H1 (cell line): ENCODE measurements around the gene RAB6D. TPM values are rescaled to one million over a fixed set of nuclear protein-coding genes. Genes with fewer than 3 reads are reported as not detected.
A peak's percentile ranks its signal among the peaks of the same experiment; 100 is the strongest.

Experiments
- CTCF ChIA-PET: fragments of 300-600 bp; sonication (Branson Sonifier 250); formaldehyde crosslinking; loops from one replicate; lab custom pipeline; 2021; ENCODE audit not compliant: partially characterized antibody; lab: Charles Lee
- POLR2A ChIA-PET: fragments of 300-600 bp; sonication (Branson Sonifier 250); formaldehyde crosslinking; loops from one replicate; lab custom pipeline; 2021; ENCODE audit warnings: inconsistent platforms; ENCODE audit not compliant: partially characterized antibody; lab: Charles Lee
- DNase-seq, 2 experiments: peaks; one replicate each; pipeline versions ENCODE4 v3.0.0 to v3.0.0-alpha.2; 2010 to 2022; ENCODE audit warnings: low spot score in 2 of 2, low read depth in 1 of 2, mixed read lengths in 1 of 2
- FAIRE-seq: peaks from 2 replicates; lab custom pipeline; 2011; peaks lifted over from hg19 to GRCh38; lab: Jason Lieb, UNC
- H2AFZ ChIP-seq: 2 replicates; pipeline ENCODE4 v1.8.1; 2012; ENCODE audit warnings: low read length, inconsistent platforms
- H2AK5ac ChIP-seq: 2 replicates; pipeline ENCODE4 v1.6.1; 2013; ENCODE audit warnings: low read depth, low read length
- H2BK120ac ChIP-seq: replicated peaks from 2 replicates; pipeline ENCODE3; 2013; ENCODE audit warnings: low read depth, low read length, inconsistent platforms
- H2BK12ac ChIP-seq: 2 replicates; pipeline ENCODE4 v1.6.1; 2013; ENCODE audit warnings: low read depth, low read length
- H2BK15ac ChIP-seq: 2 replicates; pipeline ENCODE4 v1.6.1; 2013; ENCODE audit warnings: low read length
- H2BK20ac ChIP-seq: 2 replicates; pipeline ENCODE4 v1.6.1; 2013; ENCODE audit warnings: low read length
- H2BK5ac ChIP-seq: 2 replicates; pipeline ENCODE4 v1.6.1; 2013; ENCODE audit warnings: low read depth, low read length
- H3K14ac ChIP-seq: 2 replicates; pipeline ENCODE4 v1.6.1; 2013; ENCODE audit warnings: inconsistent platforms; ENCODE audit not compliant: insufficient read length
- H3K18ac ChIP-seq: 2 replicates; pipeline ENCODE4 v1.6.1; 2013; ENCODE audit warnings: low read length; ENCODE audit errors: extremely low read depth
- H3K23ac ChIP-seq: 2 replicates; pipeline ENCODE4 v1.6.1; 2013; ENCODE audit warnings: inconsistent platforms; ENCODE audit not compliant: insufficient read length
- H3K23me2 ChIP-seq: 2 replicates; pipeline ENCODE4 v1.6.1; 2013; ENCODE audit warnings: low read depth, low read length
- H3K27ac ChIP-seq: 2 replicates; pipeline ENCODE4 v1.6.1; 2011; ENCODE audit warnings: low read depth, low read length, inconsistent platforms
- H3K27me3 ChIP-seq, 4 experiments: replicated peaks in 1 of 4; 1 replicate in 1 of 4; 2 replicates in 3 of 4; pipeline versions ENCODE4 v1.6.1 to v1.8.1; 2011 to 2013; ENCODE audit warnings: low read length in 3 of 4, mild to moderate bottlenecking in 3 of 4, inconsistent platforms in 2 of 4, mixed read lengths in 2 of 4, moderate library complexity in 1 of 4; ENCODE audit not compliant: control insufficient read depth in 3 of 4, insufficient read depth in 3 of 4; ENCODE audit errors: extremely low read depth in 1 of 4
- H3K36me3 ChIP-seq, 4 experiments: 2 replicates each; pipeline versions ENCODE4 v1.6.1 to v1.8.1; 2011 to 2013; ENCODE audit warnings: mild to moderate bottlenecking in 4 of 4, low read length in 3 of 4, moderate library complexity in 2 of 4, control low read depth in 1 of 4, inconsistent platforms in 1 of 4; ENCODE audit not compliant: insufficient read depth in 4 of 4, control insufficient read depth in 2 of 4
- H3K4ac ChIP-seq: replicated peaks from 2 replicates; pipeline ENCODE3; 2013; ENCODE audit warnings: low read length, low read depth, mixed read lengths, inconsistent platforms; ENCODE audit not compliant: insufficient read length
- H3K4me1 ChIP-seq, 4 experiments: replicated peaks in 1 of 4; 1 replicate in 1 of 4; 2 replicates in 3 of 4; pipeline versions ENCODE4 v1.6.1 to v1.8.1; 2011 to 2013; ENCODE audit warnings: low read length in 3 of 4, inconsistent platforms in 2 of 4, mixed read lengths in 1 of 4; ENCODE audit not compliant: insufficient read depth in 4 of 4, control insufficient read depth in 3 of 4
- H3K4me2 ChIP-seq, 2 experiments: 2 replicates each; pipeline versions ENCODE4 v1.6.1 to v1.8.1; 2011 to 2013; ENCODE audit warnings: low read depth in 2 of 2, low read length in 2 of 2, control low read depth in 1 of 2, inconsistent platforms in 1 of 2, mild to moderate bottlenecking in 1 of 2; ENCODE audit not compliant: insufficient read depth in 1 of 2
- H3K4me3 ChIP-seq, 4 experiments: fragments of 200-600, 300-600 bp in 1 of 4; sonication (generic), shearing (Covaris generic), sonication (Bioruptor Twin) in 1 of 4; 2 replicates each; pipeline versions ENCODE4 v1.5.1 to v1.8.1; 2011 to 2016; ENCODE audit warnings: low read length in 4 of 4, low read depth in 3 of 4, control low read depth in 2 of 4, inconsistent platforms in 2 of 4, mild to moderate bottlenecking in 2 of 4, mixed read lengths in 1 of 4, moderate library complexity in 1 of 4; ENCODE audit not compliant: insufficient read depth in 2 of 4; ENCODE audit errors: extremely low read depth in 1 of 4
- H3K56ac ChIP-seq: replicated peaks from 2 replicates; pipeline ENCODE3; 2013; ENCODE audit warnings: low read depth, mild to moderate bottlenecking, mixed read lengths, low read length, inconsistent platforms; ENCODE audit not compliant: insufficient read length
- H3K79me1 ChIP-seq: 2 replicates; pipeline ENCODE4 v1.6.1; 2013; ENCODE audit warnings: low read depth, low read length, control low read depth
- H3K79me2 ChIP-seq, 2 experiments: 2 replicates each; pipeline versions ENCODE4 v1.6.1 to v1.8.1; 2012 to 2013; ENCODE audit warnings: low read length in 2 of 2, mild to moderate bottlenecking in 2 of 2, inconsistent platforms in 1 of 2; ENCODE audit not compliant: insufficient read depth in 2 of 2, control insufficient read depth in 1 of 2
- H3K9ac ChIP-seq, 4 experiments: replicated peaks in 1 of 4; 1 replicate in 1 of 4; 2 replicates in 3 of 4; pipeline versions ENCODE4 v1.6.1 to v1.8.1; 2011 to 2013; ENCODE audit warnings: low read depth in 3 of 4, low read length in 3 of 4, control low read depth in 2 of 4, mild to moderate bottlenecking in 2 of 4, moderate library complexity in 2 of 4, inconsistent platforms in 1 of 4; ENCODE audit errors: extremely low read depth in 1 of 4
- H3K9me3 ChIP-seq, 2 experiments: 2 replicates each; pipeline versions ENCODE4 v1.6.1 to v1.8.1; 2012 to 2013; ENCODE audit warnings: mild to moderate bottlenecking in 2 of 2, moderate library complexity in 2 of 2, control low read depth in 1 of 2, inconsistent platforms in 1 of 2, low read depth in 1 of 2, low read length in 1 of 2, mixed read lengths in 1 of 2; ENCODE audit not compliant: insufficient read depth in 2 of 2
- H4K20me1 ChIP-seq, 2 experiments: replicated peaks in 1 of 2; 2 replicates each; pipeline versions ENCODE3 to v1.8.1; 2011 to 2013; ENCODE audit warnings: inconsistent platforms in 2 of 2, low read length in 2 of 2, mild to moderate bottlenecking in 1 of 2; ENCODE audit not compliant: insufficient read depth in 2 of 2, control insufficient read depth in 1 of 2
- H4K5ac ChIP-seq: 2 replicates; pipeline ENCODE4 v1.6.1; 2013; ENCODE audit warnings: low read length, low read depth, mixed read lengths, inconsistent platforms; ENCODE audit not compliant: insufficient read length
- H4K8ac ChIP-seq: 2 replicates; pipeline ENCODE4 v1.8.0; 2013; ENCODE audit warnings: mild to moderate bottlenecking, moderate library complexity, low read length, inconsistent platforms; ENCODE audit not compliant: insufficient read depth; ENCODE audit errors: extremely low read depth
- H4K91ac ChIP-seq: replicated peaks from 2 replicates; pipeline ENCODE3; 2013; ENCODE audit warnings: low read length, mixed read lengths, inconsistent platforms; ENCODE audit not compliant: insufficient read length
- BRCA1 ChIP-seq: IDR thresholded peaks from 2 replicates; pipeline ENCODE4 v1.6.1; 2012; ENCODE audit warnings: low read depth, low read length, improper control_type of control experiment
- CEBPB ChIP-seq: IDR thresholded peaks from 2 replicates; pipeline ENCODE4 v1.6.1; 2012; ENCODE audit warnings: low read depth, low read length
- FOSL1 ChIP-seq: IDR thresholded peaks from 2 replicates; pipeline ENCODE4 v1.6.1; 2011; ENCODE audit warnings: mild to moderate bottlenecking, low read depth, low read length, moderate library complexity; ENCODE audit not compliant: insufficient read depth
- WGBS, 2 experiments: shearing (Covaris generic) in 1 of 2; methylation state at CpG; one replicate each; pipeline versions ENCODE4 v1.1.6 to v1.1.7; 2013 to 2015; ENCODE audit warnings: low lambda C conversion rate in 2 of 2, mixed read lengths in 2 of 2, inconsistent platforms in 1 of 2, low coverage in 1 of 2, missing lambda C conversion rate in 1 of 2; ENCODE audit not compliant: insufficient replicate concordance in 2 of 2, insufficient coverage in 1 of 2, insufficient read length in 1 of 2; ENCODE audit errors: extremely low coverage in 1 of 2, missing lambda C conversion rate in 1 of 2; 5-methylcytosine and 5-hydroxymethylcytosine counted together
- polyA plus RNA-seq, 7 experiments: library from polyadenylated mRNA; depleted of rRNA in 3 of 7; stranded (reverse) in 5 of 7; unstranded in 2 of 7; fragments of >200 nt in 5 of 7; fragments of 200-250 nt in 2 of 7; gene quantifications; 1 replicate in 5 of 7; 2 replicates in 1 of 7; 4 replicates in 1 of 7; pipeline versions ENCODE4 v1.2.1 to v1.2.3, GENCODE V29; 2011 to 2013; ENCODE audit warnings: missing spikeins in 2 of 7, mixed read lengths in 2 of 7
- total RNA-seq: library from RNA; stranded (reverse); fragmentation: NEBNext Ultra II Directional; extraction: Animal tissue kit (Norgen Biotek cat#: 25700); gene quantifications from 2 replicates; pipeline ENCODE4 v1.2.1, GENCODE V29; 2021

Gene RAB6D
- total and polyA plus RNA-seq, 2 of the 8 experiments (the other 6 are each of a cell fraction or from before 2014, with no cell fraction given), result 0.05 to 0.22 TPM

GRCh38 chr2:131369954-131370353, 6.0 kb upstream of the RAB6D start:
- H3K79me2 ChIP-seq, result no peaks in the 10 kb centered on the region
- H3K14ac ChIP-seq, result no peak overlapping the region
- TF ChIP-seq BRCA1 (no peak), FOSL1 (no peak), CEBPB (peak; percentile 50; the same call in 1 of the 2 replicates)
- H2BK5ac ChIP-seq, result no peak overlapping the region
- H4K91ac ChIP-seq, result no peak overlapping the region
- H3K79me1 ChIP-seq, result no peaks in the 10 kb centered on the region
- H3K9ac ChIP-seq, result no peak overlapping the region
- no peaks in the 10 kb centered on the region for H3K4me1 ChIP-seq
- H3K23me2 ChIP-seq, result peaks cover 3% of the 10 kb centered on the region; the same call in 1 of the 2 replicates
- no peak for FAIRE-seq
- H3K27ac ChIP-seq, result no peak overlapping the region
- H4K5ac ChIP-seq, result no peak overlapping the region
- no peak overlapping the region for H2AFZ ChIP-seq
- no peaks in the 10 kb centered on the region for H3K9me3 ChIP-seq
- H3K4me3 ChIP-seq, result no peak overlapping the region
- H2BK15ac ChIP-seq, result no peak overlapping the region
- H4K8ac ChIP-seq, result no peak overlapping the region
- no peaks in the 10 kb centered on the region; a peak in 1 of 7 replicates for H3K27me3 ChIP-seq
- no peak overlapping the region for H2AK5ac ChIP-seq
- H3K4ac ChIP-seq, result no peak overlapping the region
- H3K4me2 ChIP-seq, result no peak overlapping the region
- WGBS, 2 experiments, result 93% methylated on average over 6 of the region's 6 CpGs; no CpG with 5 or more reads in 1 of the 2 experiments
- DNase-seq, result no peak
- H2BK12ac ChIP-seq, result no peak overlapping the region
- no peak overlapping the region for H3K23ac ChIP-seq
- H3K36me3 ChIP-seq, result no peaks in the 10 kb centered on the region
- no peak overlapping the region for H2BK20ac ChIP-seq
- peaks cover 0 to 2% of the 10 kb centered on the region in 2 experiments for H4K20me1 ChIP-seq
- CTCF ChIA-PET, result no interaction called here
- H3K18ac ChIP-seq, result no peak overlapping the region
- POLR2A ChIA-PET, result no interaction called here
- H3K56ac ChIP-seq, result no peak overlapping the region
- H2BK120ac ChIP-seq, result no peak overlapping the region
